ENCODE measurements around the gene FUCA1. TPM values are rescaled to one million over a fixed set of nuclear protein-coding genes. Genes with fewer than 3 reads are reported as not detected.

FUCA1 gene
- polyA plus RNA-seq, 3 donors: 37.3 to 43.1 (median 37.4) TPM

- DNase-seq (ENCODE audit: extremely low read depth in 1 of 11, low read depth in 9 of 11, low spot score in 4 of 11): no peak
Observed at GRCh38 chr1:23797478-23798448, 70.3 kb downstream of the FUCA1 start.

DNA sequence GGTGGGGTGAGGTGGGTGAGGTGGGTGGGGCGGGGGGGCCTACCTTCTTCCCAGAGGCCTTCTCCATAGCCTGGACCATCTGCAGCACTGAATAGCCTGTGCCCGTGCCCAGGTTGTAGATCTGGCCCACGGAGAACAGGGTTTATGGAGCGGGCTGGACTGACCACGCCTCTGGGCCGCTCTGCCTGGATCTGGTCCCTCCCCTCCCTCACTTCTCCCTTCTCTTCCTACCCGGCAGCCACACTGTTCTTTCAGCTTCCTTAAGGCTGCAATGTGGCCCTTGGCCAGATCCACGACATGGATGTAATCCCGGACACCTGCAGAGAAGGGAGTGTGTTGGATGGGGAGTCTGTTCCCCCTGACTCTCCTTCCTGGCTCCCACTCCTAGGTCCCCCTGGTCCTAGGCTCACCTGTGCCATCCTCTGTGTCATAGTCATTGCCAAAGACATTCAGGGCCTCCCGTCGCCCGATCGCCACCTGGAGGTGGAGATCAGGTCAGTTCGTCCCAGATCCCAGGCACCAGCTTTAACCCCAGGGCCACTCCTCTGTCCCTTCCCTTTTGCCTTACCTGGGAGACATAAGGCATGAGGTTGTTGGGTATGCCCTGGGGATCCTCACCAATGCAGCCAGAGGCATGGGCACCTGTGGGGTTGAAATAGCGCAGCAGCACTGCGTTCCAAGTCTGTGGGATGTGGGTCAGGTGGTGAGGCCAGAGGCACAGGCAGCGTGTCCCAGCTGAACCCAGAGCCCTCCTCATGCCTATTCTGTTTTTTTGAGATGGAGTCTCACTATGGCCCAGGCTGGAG is 71.4 kb downstream of the FUCA1 start:
- no peak for DNase-seq (ENCODE audit: extremely low read depth in 1 of 11, low read depth in 9 of 11, low spot score in 4 of 11)

DNA sequence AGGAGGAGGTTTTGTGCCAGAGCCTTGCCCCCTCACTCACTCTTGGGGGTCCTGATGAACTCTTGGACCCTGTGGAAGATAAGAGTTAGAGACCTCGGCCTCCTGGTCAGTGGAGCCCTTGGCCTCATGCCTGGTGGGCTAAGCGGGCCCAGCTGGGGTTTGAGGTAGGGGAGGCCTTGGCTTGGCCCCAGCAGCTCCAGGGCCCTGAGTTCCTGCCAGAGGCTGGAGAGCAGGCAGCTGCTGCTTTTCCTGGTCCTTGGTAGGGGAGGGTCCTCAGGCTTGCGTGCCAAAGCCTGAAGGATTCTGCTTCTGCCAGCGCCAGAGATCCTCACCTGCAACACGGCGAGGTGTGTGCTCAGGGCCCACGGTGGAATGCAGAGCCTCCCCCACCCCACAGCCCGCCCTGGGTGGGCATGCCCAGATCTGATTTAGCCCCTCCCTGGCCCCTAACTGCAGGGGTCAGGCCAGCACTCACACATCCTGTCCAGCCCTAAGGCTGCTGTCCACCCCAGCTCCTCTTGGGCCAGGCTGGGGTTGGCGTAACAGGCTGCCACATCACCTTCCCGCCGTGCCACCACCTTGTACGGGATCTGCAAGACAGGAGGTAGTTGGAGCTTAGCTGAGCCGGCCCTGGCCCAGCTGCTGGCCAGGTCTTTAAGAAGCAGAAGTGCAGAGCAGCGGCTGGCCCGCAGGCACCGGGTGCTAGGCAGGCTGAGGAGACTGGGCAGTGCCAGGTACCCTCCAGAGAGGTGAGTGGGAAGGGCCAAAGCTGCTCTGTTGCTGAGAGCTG is 72.2 kb downstream of the FUCA1 start:
- DNase-seq (ENCODE audit: extremely low read depth in 1 of 11, low read depth in 9 of 11, low spot score in 4 of 11): no peak

Other genes starting within 250 kb of the FUCA1 start
- gene RPL11, start 176.5 kb downstream of the FUCA1 start, polyA plus RNA-seq (ENCODE audit: insufficient read length in 3 of 3): 1,000 to 10,000 TPM; 2,131 to 2,732 (median 2,597) TPM
- gene ELOA, start 124.8 kb downstream of the FUCA1 start, polyA plus RNA-seq (ENCODE audit: insufficient read length in 3 of 3): 10 to 100 TPM; 34.5 to 36.2 (median 35.9) TPM
- 10 to 100 TPM; 59.3 to 65.1 (median 59.9) TPM for gene PITHD1, start 89.9 kb downstream of the FUCA1 start, polyA plus RNA-seq (ENCODE audit: insufficient read length in 3 of 3)
- gene LYPLA2, start 77.1 kb downstream of the FUCA1 start, polyA plus RNA-seq (ENCODE audit: insufficient read length in 3 of 3): 10 to 100 TPM; 51.5 to 78.0 (median 75.1) TPM
- gene GALE, start 67.5 kb downstream of the FUCA1 start, polyA plus RNA-seq (ENCODE audit: insufficient read length in 3 of 3): 10 to 100 TPM; 30.7 to 40.6 (median 39.5) TPM
- 10 to 100 TPM; 69.2 to 72.6 (median 69.8) TPM for gene HMGCL, start 42.9 kb downstream of the FUCA1 start, polyA plus RNA-seq (ENCODE audit: insufficient read length in 3 of 3)
- under 1 TPM; 0.08 to 0.10 (median 0.09) TPM for gene CNR2, start 45.1 kb upstream of the FUCA1 start, polyA plus RNA-seq (ENCODE audit: insufficient read length in 3 of 3)
- 100 to 1,000 TPM; 184 to 213 (median 212) TPM for gene PNRC2, start 91.5 kb upstream of the FUCA1 start, polyA plus RNA-seq (ENCODE audit: insufficient read length in 3 of 3)
- gene SRSF10, start 112.0 kb upstream of the FUCA1 start, polyA plus RNA-seq (ENCODE audit: insufficient read length in 3 of 3): 100 to 1,000 TPM; 197 to 242 (median 223) TPM
- 10 to 100 TPM; 18.5 to 32.8 (median 29.9) TPM for gene MYOM3, start 243.8 kb upstream of the FUCA1 start, polyA plus RNA-seq (ENCODE audit: insufficient read length in 3 of 3)